Stomach (tissue), 9 donors: ENCODE measurements around the gene RPRD1B. TPM values are rescaled to one million over a fixed set of nuclear protein-coding genes. Genes with fewer than 3 reads are reported as not detected.
"Not testable (repeated sequence)": the region's sequence is repeated elsewhere in the genome, so short reads cannot be mapped to it uniquely, and the experiment has no call there.

ENCODE experiments used
- DNase-seq, 2 donors: peaks; one replicate each; pipeline versions ENCODE4 v3.0.0 to v3.0.0-alpha.2; 2013 to 2019
- H3K27ac ChIP-seq, 5 donors: fragments of 200-600 bp in 4 of 5; sonication (generic) in 4 of 5; one replicate each; pipeline ENCODE4 v1.5.1; 2013 to 2019; ENCODE audit warnings: mild to moderate bottlenecking in 1 of 5, moderate library complexity in 1 of 5
- H3K27me3 ChIP-seq, 3 donors: fragments of 200-600 bp; sonication (generic); one replicate each; pipeline ENCODE4 v1.5.1; 2017 to 2019; ENCODE audit warnings: mixed run types in 1 of 3
- H3K36me3 ChIP-seq, 4 donors: fragments of 200-600 bp; sonication (generic); 1 replicate in 3 of 4; 2 replicates in 1 of 4; pipeline ENCODE4 v1.5.1; 2016 to 2019
- H3K4me1 ChIP-seq, 4 donors: fragments of 200-600 bp; sonication (generic); one replicate each; pipeline ENCODE4 v1.5.1; 2016 to 2019
- H3K4me3 ChIP-seq, 4 donors: fragments of 200-600 bp; sonication (generic) in 3 of 4; one replicate each; pipeline ENCODE4 v1.5.1; 2016 to 2019; ENCODE audit warnings: mild to moderate bottlenecking in 1 of 4
- H3K9me3 ChIP-seq, 4 donors: fragments of 200-600 bp; sonication (generic); one replicate each; pipeline ENCODE4 v1.5.1; 2016 to 2019
- CTCF ChIP-seq, 7 experiments: fragments of 450-650 bp in 4 of 7; fragments of 200-600 bp in 3 of 7; sonication (generic) in 3 of 7; IDR thresholded peaks; one replicate each; pipeline ENCODE4 v1.5.1; 2016 to 2019; ENCODE audit warnings: antibody characterized with exemption in 7 of 7, control low read depth in 2 of 7, mild to moderate bottlenecking in 1 of 7
- EP300 ChIP-seq: sonication (generic); formaldehyde crosslinking; IDR thresholded peaks from one replicate; pipeline ENCODE4 v1.6.1; 2017; ENCODE audit warnings: antibody characterized with exemption
- POLR2A ChIP-seq, 4 donors: fragments of 450-650 bp; IDR thresholded peaks; one replicate each; pipeline ENCODE4 v1.6.1; 2016; ENCODE audit warnings: antibody characterized with exemption in 4 of 4, control low read depth in 2 of 4, mild to moderate bottlenecking in 1 of 4, moderate library complexity in 1 of 4
- POLR2AphosphoS5 ChIP-seq, 3 donors: sonication (generic); formaldehyde crosslinking; IDR thresholded peaks; one replicate each; pipeline ENCODE4 v1.6.1; 2016; ENCODE audit warnings: antibody characterized with exemption in 3 of 3
- WGBS, 5 donors: extraction: QIAGEN DNeasy Blood & Tissue Kit in 3 of 5; methylation state at CpG; one replicate each; pipeline versions ENCODE4 v1.1.5 to v1.1.7; 2013 to 2018; 5-methylcytosine and 5-hydroxymethylcytosine counted together
- intact Hi-C: fragments of 100-400 bp; cut with DNase I; formaldehyde crosslinking; loops from one replicate; pipeline ENCODE4 v1.15.1; 2023; ENCODE audit warnings: low total_unique reads
- polyA plus RNA-seq, 3 donors: library from polyadenylated mRNA; stranded (reverse); fragments of 200-250 nt; gene quantifications; one replicate each; pipeline ENCODE4 v1.2.3, GENCODE V29; 2013
- total RNA-seq, 5 donors: library from RNA; depleted of rRNA; stranded (reverse); fragments of >200 nt; gene quantifications; one replicate each; pipeline versions ENCODE4 v1.1.0 to v1.2.3, GENCODE V29; 2014 to 2016
- donor health status: healthy with polysubstance abuse.
- donor health status: Bipolar disorder and iron deficiency.
- donor health status: healthy.

The RPRD1B gene
- total and polyA plus RNA-seq, 8 donors = 8.0 to 60.0 (median 17.8) TPM

- 35 to 73% (median 50%) methylated on average over 1 of the region's 1 CpG for WGBS, 5 donors
- peaks cover 23 to 73% (median 55%) of the 10 kb centered on the region in 4 donors for H3K36me3 ChIP-seq
Measured at GRCh38 chr20:38004416-38004815, 29.1 kb upstream of the RPRD1B start.

DNA sequence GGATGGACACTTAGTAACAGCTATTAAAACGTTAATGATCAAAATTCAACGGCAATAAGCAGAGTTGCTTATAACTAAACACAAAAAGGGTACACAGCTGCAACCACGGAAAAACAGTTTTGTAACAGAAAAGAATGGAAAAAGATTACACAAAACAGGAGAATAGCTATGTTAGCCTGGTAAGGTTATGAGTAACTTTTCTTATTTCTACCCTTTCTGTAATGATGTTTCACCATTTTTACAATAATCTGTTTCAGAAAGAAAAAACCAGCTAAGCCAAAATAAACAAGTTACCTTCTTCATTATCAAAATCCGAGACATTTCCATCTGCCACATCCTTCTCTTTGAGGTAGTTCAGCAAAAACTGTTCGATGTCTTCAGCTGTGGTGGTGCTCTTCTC is 27.6 kb upstream of the RPRD1B start:
- TF ChIP-seq CTCF (IDR thresholded peaks at IDR 0.05) = no peak
- TF ChIP-seq EP300 = no peak
- no peak for TF ChIP-seq POLR2AphosphoS5 (IDR thresholded peaks at IDR 0.05)
- no peak for TF ChIP-seq POLR2A (IDR thresholded peaks at IDR 0.05)
- Histone ChIP-seq H3K9me3 (no peaks in the 10 kb centered on the region), H3K4me3 (no peak overlapping the region), H3K36me3 (peaks cover 10 to 70% (median 47%) of the 10 kb centered on the region in 4 donors), H3K4me1 (peaks cover 0 to 5% (median 0%) of the 10 kb centered on the region in 4 donors), H3K27me3 (no peaks in the 10 kb centered on the region), H3K27ac (no peak overlapping the region)
- no peak for DNase-seq
- 75 to 82% (median 76%) methylated on average over 5 of the region's 5 CpGs for WGBS, 5 donors
- intact Hi-C loops = no loop called here

More at GRCh38 chr20:38004416-38004815, 29.1 kb upstream of the RPRD1B start:
- peaks cover 0 to 5% (median 0%) of the 10 kb centered on the region in 4 donors for H3K4me1 ChIP-seq
- intact Hi-C loops = no loop called here
- H3K9me3 ChIP-seq = no peaks in the 10 kb centered on the region
- no peak overlapping the region for H3K27ac ChIP-seq
- no peak overlapping the region for H3K4me3 ChIP-seq
- no peak for DNase-seq
- H3K27me3 ChIP-seq = no peaks in the 10 kb centered on the region
- TF ChIP-seq POLR2AphosphoS5 (IDR thresholded peaks at IDR 0.05) = no peak
- TF ChIP-seq EP300 = no peak
- no peak for TF ChIP-seq POLR2A (IDR thresholded peaks at IDR 0.05)
- TF ChIP-seq CTCF (IDR thresholded peaks at IDR 0.05) = no peak

DNA sequence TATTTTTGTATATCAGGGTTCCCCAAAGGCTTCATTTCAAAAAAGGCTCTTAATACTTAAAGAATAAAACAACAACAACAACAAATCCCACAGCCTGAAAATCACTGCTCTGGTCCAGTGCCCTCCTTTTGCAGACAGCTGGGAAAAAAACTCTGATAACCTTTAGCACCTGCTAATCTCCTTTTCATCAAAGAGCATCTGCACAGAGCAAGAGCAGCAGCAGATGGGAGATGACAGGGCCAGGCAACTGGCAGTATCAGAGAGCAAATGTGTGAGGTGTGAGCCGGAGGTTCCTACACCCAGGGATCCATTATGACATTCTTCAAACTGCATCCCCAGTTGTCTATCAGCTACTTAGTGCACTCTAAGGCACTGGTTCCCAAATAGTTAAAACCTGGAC is 26.0 kb upstream of the RPRD1B start:
- TF ChIP-seq POLR2A (IDR thresholded peaks at IDR 0.05) = no peak
- no peak for TF ChIP-seq POLR2AphosphoS5 (IDR thresholded peaks at IDR 0.05)
- TF ChIP-seq CTCF (IDR thresholded peaks at IDR 0.05) = no peak
- no peak for TF ChIP-seq EP300
- Histone ChIP-seq H3K9me3 (no peaks in the 10 kb centered on the region), H3K4me1 (peaks cover 0 to 5% (median 0%) of the 10 kb centered on the region in 4 donors), H3K4me3 (no peak overlapping the region), H3K27me3 (no peaks in the 10 kb centered on the region), H3K27ac (no peak overlapping the region), H3K36me3 (peaks cover 11 to 70% (median 47%) of the 10 kb centered on the region in 4 donors)
- WGBS, 5 donors = 81 to 100% (median 95%) methylated on average over 1 of the region's 1 CpG
- intact Hi-C loops = no loop called here
- DNase-seq = no peak

DNA sequence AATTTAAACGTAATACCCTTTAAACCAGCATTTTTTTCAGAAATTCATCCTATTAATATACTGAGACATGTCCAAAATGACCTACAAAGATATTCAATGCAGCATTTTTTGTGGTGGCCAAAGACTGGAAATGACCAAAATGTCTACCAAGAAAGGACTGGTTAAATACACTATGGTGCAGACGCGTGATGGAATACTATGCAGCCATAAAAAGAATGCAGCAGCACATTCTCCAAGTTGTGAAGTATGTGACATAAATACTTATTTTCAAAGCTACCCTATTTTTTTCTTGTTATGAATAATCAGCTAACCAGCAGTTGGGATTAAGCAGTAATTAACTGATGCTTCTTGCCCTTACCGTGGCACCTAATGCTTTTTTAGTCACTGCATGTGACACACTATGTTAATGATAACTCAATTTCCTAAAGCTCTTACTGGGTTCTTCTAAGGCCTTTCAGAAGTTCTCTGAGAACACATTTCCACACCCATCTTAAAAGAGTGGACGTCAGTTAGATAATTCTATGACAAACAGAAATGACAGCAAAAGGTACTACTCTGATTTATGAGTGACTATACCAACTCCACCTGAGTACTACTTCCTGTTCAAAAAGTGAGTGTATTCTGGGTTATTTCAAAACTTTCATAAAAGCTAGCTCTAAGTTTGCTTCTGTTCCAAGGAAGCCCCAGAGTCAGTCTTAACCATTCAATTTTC is 25.2 kb upstream of the RPRD1B start:
- intact Hi-C loops = no loop called here
- Histone ChIP-seq H3K27me3 (no peaks in the 10 kb centered on the region), H3K4me3 (no peak overlapping the region), H3K27ac (no peak overlapping the region), H3K4me1 (peaks cover 0 to 5% (median 0%) of the 10 kb centered on the region in 4 donors), H3K36me3 (peaks cover 17 to 71% (median 47%) of the 10 kb centered on the region in 4 donors), H3K9me3 (no peaks in the 10 kb centered on the region)
- 83 to 98% (median 92%) methylated on average over 5 of the region's 5 CpGs for WGBS, 5 donors
- TF ChIP-seq CTCF (IDR thresholded peaks at IDR 0.05) (no peak), POLR2AphosphoS5 (IDR thresholded peaks at IDR 0.05) (no peak), POLR2A (IDR thresholded peaks at IDR 0.05) (no peak), EP300 (no peak)
- DNase-seq = no peak

DNA sequence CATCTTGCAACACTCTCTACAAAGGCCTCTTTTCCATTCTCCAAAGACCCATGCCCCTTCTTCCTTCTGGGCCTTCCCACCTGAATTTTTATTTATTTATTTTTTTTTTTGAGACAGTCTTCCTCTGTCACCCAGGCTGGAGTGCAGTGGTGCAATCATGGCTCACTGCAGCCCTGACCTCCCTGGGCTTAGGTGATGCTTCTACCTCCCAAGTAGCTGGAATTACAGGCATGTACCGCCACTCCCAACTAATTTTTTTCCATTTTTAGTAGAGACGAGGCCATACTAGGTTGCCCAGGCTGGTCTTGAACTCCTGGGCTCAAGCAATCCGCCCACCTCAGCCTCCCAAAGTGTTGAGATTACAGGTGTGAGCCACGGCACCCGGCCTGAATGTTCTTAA is 24.1 kb upstream of the RPRD1B start:
- DNase-seq, intact Hi-C loops, H3K27ac ChIP-seq, H3K4me3 ChIP-seq, H3K9me3 ChIP-seq, H3K27me3 ChIP-seq, H3K4me1 ChIP-seq: not testable (repeated sequence)
- H3K36me3 ChIP-seq = peaks cover 22 to 72% (median 51%) of the 10 kb centered on the region in 4 donors
- WGBS, 5 donors = 97 to 100% (median 98%) methylated on average over 5 of the region's 5 CpGs
